Brain pericyte (primary cell): ENCODE results near the gene C3orf20.
"Not testable (repeated sequence)": the region's sequence is repeated elsewhere in the genome, so short reads cannot be mapped to it uniquely, and the experiment has no call there.

Source experiments
- DNase-seq: peaks from one replicate; pipeline ENCODE4 v3.0.0-alpha.2; 2012; ENCODE audit warnings: low read depth, low spot score

Gene C3orf20

DNA sequence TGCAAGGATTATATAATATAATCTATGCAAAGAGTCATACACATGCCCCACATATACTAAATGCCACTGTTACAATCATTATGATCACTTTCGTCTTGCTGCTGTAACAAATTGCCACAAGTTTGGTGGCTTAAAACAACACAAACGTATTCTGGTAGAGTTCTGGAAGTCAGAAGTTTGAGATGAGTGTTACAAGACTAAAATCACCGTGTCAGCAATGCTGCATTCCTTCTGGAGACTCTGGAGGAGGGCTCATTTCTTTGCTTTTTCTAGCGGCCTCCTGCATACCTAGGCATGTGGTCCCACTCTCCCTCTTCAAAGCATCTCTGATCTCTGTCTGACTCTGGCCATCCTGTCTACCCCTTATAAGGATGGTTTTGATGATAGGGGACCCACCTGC, 24.7 kb upstream of the C3orf20 start:
- DNase-seq: no peak

DNA sequence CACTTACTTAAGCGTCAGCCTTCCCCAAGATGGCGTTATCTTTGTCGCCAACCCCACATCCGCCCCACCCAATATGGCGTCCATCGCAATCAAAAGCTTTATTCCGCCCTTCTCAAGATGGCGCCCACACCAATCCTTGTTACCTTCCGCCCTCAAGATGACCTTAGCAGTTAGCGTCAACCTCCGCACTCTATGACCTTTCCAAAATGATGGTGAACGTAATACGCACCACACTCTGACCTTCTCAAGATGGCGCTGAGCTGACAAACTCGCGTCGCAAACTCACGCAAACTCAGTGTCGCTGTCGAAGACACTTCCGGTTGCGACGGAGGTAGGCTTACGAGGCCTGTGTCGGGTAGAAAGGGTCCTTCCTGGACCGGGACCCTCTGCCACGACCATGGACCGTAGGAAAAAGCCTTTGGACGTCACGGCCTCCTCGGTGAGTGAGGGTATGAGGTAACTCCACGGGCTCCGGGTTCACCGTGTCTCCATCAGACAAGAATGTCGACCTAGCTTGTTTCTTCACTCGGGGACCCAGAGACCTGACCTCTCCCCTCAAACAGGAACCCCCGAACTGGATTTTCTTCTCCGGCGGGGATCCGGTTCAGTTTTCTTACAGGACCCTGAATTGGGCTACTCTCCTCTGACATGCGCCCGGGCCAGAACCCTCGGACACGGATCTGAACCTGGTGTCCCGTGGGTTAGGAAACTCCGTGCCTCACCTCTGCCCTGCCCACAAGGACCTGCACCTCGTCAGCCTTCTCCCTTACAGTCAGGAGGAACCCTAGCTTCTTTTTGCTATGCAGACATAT, 23.3 kb upstream of the C3orf20 start, which contains the start of gene CCDC174:
CCDC174 (plus strand) TSS at position 323 of the 812 bp plus-strand sequence; CDS start at position 398, 75 bp downstream.
- peak; percentile 96 for DNase-seq

DNA sequence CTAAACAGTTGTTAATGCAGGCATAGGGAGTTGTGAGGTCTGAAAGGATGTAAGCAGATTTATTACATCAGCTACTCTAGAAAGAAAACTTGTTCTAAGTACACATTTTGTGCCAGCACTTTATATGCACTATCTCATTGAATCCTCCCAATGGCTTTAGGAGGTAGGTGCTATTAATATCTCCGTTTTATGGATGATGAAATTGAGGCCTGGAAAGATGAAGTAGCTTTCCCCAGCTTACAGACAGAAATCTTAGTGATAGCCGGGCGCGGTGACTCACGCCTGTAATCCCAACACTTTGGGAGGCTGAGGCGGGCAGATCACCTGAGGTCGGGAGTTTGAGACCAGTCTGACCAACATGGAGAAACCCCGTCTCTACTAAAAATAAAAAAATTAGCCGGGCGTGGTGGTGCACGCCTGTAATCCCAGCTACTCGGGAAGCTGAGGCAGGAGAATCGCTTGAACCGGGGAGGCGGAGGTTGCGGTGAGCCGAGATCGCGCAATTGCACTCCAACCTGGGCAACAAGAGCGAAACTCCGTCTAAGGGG, 22.5 kb upstream of the C3orf20 start:
- DNase-seq: not testable (repeated sequence)

DNA sequence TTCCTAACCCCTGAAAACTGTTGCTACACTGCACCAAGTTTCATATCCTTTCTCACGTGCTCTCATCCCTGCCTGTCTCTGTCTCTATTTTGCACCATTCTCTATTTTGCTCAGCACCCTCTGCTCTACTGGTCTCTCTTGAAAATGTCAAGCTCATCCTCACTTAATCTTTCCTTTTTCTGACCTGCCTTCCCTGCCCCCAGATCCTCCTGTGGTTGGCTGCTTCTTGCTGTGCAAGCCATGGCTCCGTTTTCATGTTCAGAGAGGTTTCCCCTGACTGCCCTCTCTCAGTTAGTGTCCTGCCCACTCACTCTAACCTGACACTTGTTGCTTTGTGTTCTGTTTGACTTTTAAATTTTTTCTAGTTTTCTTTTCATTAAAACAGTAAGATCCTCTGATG, 17.4 kb upstream of the C3orf20 start:
- DNase-seq: no peak

DNA sequence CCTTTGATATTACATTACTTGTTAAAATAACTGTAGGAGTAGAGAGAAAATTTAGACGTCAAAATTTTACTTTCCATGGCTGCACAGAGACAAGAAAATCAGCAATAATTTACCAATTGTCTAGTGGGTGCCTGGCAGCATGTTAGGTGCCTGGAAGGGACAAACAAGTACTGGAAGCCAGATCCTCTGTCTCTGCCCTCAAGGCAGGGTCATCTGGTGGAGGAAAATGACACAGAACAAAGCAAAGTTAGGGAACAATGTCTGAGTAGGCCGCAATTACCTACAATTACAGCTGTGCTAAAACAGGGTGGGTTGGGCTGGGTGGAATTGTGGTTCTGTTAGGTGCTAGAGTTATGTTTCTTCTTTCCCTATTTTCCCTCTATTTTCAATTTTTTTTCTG, 16.0 kb upstream of the C3orf20 start:
- no peak for DNase-seq

DNA sequence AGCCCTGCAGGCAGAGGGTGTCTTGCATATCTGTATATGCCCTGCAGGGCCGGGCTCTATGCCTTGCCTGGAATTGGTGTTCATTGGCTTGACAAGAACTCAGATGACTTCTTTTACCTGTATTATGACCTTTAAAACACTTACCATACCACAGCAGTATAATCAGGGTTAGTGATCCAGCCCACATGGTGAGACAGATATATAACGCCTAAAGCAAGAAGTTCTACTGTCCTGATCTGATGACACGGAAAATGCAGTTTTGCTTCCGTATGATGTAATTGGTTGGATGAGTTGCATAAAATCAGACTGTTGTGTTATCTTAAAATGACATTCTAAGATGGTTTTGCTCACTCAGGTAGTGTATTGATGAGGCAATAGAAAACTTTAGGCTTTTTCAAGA, 14.0 kb upstream of the C3orf20 start:
- no peak for DNase-seq

DNA sequence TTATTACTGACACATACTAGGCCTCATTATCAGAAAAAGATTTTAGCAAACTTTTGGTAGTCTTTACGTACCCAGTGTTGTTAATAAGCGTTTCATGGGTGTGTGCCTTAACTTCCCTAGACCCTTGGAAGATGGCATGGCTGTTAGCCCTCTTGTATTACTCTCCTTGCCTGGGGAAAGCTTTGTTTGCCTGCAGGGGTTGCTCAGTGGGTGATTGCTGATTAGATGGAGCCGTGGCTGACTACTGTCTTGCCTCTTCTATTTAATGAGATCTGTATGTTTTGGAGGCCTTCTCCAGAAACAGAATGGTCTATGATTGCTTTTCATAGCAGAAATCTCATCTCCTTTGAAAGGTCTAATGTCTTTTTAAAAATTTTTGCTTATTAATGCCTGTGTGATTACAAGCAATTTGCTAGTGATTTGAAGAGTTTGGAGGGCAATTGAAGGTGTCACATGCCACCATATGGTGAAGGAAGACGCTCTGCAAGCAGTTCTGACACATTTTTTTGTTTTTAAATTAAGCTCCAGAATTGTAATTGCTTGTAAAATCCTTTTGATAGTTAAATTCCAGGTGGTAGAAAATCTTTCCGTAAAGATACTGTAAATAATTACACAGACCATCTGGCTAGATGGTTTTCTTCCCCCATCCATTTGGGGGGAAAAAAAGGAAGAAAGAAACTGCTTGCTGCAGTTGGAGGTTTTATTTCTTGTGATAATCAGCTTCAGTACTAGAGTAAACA, 11.4 kb upstream of the C3orf20 start:
- no peak for DNase-seq

DNA sequence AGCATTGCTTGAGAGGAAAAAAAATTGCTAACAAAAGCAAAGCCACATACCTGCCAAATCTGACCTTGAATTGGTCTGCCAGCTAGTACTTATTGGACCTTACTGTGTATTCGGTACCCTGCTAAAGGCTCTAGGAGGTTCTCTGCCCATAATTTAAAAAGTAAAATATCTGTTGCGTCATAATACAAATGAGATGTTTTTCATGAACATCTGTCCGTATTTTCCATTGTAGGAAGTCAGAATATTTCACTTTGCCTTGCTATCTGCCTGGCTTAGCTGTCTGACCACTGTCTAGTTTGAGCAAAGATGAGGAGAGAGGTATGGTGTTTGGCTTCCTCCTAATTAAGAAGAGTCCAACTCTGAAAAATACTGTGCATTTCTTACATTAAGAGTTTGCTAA, 10.8 kb upstream of the C3orf20 start:
- DNase-seq: no peak

DNA sequence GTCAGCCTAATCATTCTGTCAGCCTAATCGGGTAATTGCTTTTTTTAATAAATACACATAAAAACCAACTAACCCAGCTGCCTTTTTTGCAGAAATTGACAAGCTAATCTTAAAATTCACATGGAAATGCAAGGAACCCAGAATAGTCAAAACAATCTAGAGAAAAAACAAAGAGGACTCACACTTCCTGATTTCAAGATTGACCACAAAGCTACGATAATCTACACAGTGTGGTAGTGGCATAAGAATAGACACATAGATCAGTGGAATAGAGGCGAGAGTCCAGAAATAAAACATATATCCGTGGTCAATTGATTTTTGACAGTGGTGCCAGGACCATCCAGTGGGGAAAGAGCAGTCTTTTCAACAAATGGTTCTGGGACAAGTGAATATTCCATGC, 2.4 kb upstream of the C3orf20 start:
- DNase-seq: no peak

DNA sequence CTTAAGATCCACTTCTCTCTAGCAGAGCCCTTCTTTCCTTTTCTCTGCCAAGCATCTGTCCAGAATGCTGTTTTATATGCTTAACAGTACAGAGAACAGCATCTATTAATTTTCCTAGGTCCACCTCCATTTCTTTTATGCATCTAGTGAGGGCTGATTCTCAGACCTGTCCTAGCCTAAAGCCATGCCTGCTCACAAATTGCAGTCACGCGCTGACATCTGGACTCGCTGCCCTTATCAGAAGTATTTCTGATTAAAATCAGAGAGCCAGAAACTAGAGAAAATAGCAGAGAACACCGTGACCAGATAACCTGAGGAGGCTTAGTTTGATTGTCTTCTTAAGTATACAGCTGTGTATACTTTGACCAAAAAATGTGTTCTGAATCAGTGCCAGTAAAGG, 1.9 kb downstream of the C3orf20 start:
- DNase-seq: no peak

DNA sequence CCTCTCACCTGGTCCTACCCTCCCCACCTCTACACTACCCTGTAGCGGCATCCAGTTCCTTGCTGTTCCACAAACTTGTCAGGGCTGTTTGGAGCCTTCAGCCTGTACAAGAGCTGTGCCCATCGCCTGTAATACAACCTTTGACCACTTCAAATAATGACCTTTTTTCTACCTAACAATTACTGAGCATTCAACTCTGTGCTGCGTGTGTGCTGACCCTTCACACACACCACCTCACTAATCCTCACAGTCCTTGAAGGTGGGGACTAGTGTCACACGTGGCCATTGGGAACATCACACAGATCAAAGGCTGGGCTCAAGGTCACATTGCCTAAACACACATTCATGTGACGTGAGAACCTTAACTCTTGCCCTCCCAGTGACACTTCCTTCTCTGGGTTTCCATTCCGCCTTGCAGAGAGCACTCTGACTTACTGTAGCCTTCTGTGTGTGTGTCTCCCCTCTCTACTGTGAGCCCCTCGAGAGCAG, 3.1 kb downstream of the C3orf20 start:
- no peak for DNase-seq

DNA sequence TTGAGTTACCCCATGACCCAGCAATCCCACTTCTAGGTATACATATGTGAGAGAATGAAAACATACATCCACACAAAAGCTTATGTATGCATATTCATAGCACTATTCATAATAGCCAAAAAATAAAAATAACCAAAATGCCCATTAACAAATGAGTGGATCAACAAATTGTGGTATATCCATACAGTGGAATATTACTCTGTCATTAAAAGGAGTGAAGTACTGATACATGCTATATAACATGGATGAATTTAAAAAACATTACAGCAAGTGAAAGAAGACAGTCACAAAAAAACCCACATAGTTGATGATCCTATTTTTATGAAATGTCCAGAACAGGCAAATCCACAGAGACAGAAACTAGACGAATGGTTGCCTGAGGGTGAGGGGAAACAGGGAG, 5.2 kb downstream of the C3orf20 start:
- DNase-seq: no peak

DNA sequence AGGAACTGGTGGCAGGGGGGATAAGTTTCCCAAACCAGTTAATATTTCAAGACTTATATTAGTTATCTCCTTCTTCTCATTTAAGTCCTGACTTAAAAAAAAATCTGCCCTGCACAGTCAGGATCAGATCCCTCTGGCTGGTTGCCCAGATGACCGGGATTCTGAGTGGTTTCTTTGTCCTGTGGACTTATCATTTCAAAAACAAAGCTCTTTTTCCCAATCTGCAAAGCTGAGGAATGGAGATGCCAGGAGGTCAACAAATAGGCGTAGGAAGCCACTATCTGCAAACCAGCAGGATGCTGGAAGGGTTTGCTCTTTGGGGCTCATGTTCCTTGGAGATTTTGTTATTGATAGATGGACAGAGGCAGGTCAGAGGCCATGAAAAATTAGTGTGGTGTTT, 5.8 kb downstream of the C3orf20 start:
- no peak for DNase-seq

DNA sequence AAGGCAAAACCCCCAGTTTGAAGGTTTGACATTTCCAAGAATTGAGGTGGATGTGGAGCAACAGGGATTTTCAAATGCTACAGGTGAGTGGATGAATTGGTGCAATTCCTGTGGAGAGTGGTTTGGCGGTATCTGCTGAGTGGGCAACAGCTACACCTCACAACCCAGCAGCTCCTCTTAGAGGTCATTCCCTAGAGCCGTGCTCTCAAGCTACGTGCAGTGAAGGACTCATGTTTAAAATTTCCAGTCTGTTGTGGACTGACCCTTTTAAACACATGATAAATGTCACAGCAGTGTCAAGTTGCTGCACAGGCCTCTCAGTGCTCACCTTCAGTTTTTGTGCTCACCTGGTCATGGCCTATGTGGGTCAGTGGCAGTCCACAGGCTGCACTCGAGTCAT, 9.5 kb downstream of the C3orf20 start:
- no peak for DNase-seq

DNA sequence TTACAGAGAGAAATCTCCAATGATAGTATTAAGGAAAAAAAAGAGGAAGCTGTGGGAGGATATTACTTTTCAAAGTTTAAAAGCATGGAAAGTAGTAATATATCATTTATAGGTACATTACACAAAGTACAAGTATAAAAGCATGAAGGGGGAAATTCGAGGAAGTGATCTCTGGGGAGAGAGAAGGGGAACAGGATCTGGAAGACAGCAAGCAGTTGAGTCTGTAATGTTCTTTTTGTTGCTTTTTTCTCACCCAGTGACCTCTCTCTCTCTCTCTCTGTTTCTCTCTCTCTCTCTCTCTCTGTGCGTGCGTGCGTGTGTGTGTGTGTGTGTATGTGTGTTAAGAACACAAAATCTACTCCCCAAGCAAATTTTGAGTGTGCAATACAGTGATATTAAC, 10.2 kb downstream of the C3orf20 start:
- DNase-seq: no peak

DNA sequence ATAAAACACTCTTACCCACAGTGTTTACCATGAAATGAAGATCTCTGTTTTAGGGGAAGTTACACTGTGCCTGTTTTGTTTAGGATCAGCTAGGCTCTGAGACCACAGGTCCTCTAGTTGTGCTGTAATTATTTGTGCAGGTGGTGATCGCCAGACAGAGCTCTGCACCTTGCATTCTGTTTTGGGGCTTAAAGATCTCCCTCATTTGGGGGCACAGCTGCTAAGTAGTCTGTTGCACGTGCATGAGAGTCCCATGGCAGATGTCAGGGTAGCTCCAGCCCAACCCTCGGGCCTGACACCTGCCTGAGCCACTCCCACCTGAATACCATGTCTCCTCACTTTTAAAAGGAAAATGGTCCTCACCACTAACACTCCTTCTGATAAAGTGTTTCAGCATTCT, 12.4 kb downstream of the C3orf20 start:
- DNase-seq: no peak

DNA sequence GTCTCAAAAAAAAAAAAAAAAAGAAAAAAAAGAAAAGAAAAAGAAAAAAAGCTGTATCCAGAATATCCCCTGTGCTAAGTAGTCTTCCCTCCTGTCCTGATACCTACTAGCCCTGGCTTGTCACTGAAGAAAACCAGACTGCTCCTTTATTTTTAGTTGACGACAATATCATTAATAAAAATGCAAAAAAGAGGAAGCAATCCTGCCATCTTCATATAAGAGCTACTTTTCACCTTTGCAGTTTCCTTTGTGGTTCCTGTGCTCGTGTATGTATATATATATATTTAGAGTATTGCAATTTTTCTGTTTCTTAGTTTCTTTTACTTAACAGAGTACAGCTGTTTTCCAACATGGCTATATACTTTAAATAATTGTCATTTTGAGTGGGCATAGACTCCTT, 13.6 kb downstream of the C3orf20 start:
- no peak for DNase-seq

DNA sequence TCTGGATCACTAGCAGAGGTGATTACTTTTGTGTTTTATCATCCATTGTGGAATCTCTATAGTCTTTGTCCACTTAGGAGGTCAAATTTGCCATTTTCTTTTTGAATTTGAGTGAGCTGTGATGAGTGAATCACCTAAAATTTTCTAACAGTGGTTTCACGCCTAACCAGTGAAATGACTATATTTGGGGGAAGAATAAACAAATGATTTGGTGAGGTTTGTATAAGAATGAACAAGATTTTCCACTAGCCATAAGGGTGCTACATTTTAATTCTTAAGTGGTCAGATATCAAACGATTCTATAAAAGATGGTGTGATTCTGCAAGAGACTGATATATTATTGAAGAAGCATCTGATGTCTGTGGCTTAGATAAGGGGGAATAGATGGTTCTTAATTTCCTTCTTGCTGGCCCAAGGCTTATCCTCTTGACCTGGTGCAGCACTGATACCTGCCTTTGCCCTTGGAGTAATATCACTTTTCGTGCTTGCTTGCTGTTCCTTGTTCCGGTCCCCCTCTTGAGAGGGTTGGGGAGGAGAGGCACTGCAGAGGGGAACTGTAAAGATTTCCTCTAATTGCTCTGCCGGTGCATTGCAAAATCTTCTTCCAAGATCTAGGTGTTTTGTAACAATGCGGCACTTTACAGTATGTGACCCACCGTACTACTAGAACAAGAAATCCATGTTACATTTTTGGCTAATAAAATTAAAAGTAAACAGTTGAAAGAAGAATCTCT, 14.5 kb downstream of the C3orf20 start:
- no peak for DNase-seq

DNA sequence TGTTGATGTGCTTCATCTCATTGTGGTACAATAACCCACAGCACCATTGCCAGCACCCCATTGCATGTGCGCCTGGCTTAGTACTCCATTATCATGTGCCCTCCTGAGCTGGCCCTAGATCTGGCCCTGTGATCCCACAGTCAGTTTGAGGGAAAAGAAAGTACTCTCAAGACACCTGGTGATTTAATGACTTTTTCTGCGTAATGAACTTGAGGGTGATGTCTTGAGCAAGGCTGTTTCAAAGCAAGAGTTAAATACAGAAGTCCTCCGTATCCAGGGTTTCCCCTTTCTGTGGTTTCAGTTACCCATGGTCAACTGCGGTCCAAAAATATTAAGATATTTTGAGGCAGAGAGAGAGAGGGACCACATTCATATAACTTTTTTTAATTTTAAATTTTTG, 16.3 kb downstream of the C3orf20 start:
- no peak for DNase-seq

DNA sequence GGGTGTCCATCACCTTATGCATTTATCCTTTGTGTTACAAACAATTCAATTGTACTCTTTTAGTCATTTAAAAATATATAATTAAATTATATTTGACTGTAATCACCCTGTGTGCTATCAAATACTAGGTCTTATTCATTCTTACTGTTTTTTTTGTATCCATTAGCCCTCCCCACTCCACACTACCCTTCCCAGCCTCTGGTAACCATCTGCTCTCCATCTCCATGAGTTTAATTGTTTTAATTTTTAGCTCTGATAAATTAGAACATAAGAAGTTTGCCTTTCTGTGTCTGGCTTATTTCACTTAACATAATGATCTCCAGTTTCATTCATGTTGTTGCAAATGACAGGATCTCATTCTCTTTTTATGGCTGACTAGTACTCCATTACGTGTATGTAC, 16.8 kb downstream of the C3orf20 start:
- no peak for DNase-seq

DNA sequence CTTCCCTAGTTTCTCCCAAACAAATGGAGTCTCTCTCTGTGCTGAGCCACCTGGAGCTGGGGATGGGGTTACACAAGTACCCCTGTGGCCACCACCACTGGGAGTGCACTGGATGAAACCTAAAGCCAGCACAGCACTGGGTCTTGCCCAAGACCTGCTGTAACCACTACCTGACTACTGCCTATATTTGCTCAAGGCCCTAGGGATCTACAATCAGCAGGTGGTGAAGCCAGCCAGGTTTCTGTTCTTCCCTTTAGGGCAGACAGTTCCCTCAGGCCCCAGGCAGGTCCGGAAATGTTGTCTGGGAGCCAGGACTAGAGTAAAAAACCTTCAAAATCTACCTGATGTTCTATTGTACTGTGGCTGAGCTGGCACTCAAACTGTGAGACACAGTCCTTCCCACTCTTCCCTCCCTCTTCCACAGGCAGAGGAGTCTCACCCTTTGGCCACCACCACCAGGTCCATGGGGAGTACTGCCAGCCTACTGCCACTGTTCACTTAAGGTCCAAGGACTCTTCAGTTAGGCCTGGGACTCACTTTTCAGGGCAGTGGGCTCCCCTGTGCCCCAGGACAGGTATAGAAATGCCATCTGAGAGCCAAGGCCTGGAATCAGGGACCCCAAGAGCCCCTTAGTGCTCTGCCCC, 23.8 kb downstream of the C3orf20 start:
- DNase-seq: no peak
